ENCODE data around the gene CBX2.

Gene CBX2

DNA sequence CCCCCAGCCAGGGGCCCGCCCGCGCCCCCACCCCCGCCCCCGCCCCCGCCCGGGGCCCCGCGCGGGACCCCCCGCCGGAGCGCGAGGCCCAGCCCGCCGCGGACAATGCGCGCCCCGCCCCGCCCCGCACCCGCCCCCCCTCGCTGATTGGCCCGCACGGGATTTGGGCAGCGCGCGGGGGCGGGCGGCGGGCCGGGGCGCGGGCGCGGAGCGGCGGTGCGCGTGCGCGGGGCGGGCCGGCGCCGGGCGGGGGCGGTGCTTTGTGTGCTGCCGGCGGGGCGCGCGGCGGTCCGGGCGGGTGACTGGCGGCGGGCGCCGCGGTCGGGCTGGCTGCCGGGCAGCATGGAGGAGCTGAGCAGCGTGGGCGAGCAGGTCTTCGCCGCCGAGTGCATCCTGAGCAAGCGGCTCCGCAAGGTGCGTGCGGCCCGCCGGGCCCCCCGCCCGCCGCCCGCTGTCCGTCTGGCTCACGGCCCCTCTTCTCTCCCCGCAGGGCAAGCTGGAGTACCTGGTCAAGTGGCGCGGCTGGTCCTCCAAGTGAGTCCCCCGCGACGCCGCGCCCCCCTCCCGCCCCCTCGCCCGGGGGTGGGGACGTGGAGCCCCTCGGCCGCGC is at the start of gene CBX2:
Gene CBX2, plus strand, starts transcription at position 255 of the 610 bp plus-strand sequence. Its CDS starts 88 bp downstream, at position 343.
- DNase-seq (ENCODE audit: insufficient read length, low spot score) = peak; percentile 82
- no peak for FAIRE-seq

DNA sequence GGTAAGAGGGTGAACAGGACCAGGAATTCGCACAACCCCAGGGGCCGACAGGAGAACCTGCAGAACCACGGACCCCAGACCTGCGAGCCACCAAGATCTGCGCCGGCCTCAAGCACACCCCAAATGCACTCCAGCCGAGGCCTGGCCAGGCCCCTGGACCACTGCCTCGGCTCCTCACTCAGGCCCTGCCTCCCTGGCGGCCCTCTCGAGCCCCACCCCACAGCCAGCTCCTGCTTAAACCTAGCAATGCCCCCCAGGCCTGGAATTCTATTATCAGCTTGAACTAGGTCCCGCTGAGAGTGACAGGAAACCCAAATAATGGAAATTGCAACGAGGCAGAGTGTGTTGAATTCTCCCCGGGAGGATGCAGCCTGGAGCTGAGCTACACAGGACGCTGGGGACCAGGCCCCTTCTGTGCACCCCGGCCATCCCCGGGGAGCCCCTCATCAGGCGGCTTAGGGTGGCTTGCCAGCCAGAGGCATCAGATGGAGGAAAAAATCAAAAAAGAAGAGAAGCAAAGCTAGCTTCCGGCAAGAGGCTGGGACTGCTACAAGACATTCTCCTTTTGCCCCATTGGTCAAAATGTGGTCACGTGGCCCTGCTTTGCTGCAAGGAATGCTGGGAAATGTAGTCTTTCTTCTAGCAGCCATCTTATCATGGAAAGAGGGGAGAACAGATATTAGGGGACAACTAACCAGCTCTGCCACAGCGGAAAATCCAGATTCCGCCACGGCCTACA is 49.6 kb upstream of the CBX2 start:
- FAIRE-seq (peak; percentile 80), DNase-seq (ENCODE audit: insufficient read length, low spot score) (peak; percentile 94)

DNA sequence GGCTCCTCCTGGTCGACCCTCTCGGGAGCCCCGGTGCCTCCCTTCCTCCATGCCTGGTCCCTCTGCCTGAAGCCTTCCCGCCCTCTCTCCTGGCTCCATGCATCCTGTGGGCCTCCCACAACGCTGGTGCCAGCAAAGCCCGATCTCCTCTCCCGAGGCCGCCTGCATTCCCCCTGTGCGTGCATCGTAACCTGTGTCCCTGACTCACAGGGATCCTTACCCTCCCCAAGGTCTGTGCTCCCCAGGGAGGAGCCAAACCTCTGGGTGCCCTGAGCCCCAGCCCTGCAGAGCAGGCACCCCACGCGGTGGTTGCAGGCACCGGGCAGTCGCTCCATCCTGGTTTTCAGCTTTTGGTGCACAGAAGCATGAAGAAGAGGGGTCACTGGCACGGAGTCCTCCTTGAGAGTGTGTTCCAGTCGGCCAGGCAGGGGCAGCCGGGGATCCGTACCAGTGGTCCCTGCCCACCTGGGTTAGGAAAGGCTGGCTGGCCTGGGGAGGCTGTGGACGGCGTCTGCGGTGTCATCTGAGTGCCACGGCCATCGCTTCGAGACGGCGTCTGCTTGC is 49.0 kb upstream of the CBX2 start:
- FAIRE-seq (no peak), DNase-seq (ENCODE audit: insufficient read length, low spot score) (no peak)

DNA sequence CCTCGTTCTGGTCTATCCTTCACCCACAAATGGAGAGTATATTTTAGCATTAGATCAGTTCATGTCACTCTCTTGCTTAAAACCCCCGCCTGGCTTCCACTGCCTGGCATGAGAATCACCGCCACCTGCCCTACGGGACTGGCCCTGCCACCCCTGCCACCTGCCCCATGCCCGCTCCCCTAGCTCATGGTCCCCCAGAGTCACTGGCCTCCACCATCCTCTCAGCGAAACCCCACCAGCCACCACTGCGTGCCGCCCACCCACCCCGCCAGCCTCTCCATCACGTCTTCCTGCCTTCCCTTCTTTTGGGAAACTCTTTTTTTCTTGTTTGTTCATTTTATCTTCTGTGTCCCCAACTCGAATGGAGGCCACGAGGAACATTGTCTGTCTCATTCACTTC is 48.2 kb upstream of the CBX2 start:
- FAIRE-seq = no peak
- DNase-seq (ENCODE audit: insufficient read length, low spot score) = no peak

DNA sequence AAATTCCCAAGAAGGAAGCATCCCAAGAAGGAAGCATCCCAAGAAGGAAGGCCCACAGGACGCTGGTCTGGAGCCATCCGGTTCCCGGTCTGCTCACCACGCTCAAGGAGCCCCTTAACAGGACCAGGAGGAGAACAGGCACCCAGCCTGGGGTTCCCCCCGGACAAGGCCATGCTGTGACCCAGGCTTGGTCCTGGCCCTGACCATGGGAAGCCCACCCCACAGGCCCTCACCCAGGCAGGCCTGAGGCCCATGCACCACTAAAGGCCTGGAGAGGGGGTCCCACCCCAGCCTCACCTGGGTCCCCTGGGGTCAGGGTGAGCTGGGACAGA is 47.5 kb upstream of the CBX2 start:
- FAIRE-seq (no peak), DNase-seq (ENCODE audit: insufficient read length, low spot score) (no peak)

DNA sequence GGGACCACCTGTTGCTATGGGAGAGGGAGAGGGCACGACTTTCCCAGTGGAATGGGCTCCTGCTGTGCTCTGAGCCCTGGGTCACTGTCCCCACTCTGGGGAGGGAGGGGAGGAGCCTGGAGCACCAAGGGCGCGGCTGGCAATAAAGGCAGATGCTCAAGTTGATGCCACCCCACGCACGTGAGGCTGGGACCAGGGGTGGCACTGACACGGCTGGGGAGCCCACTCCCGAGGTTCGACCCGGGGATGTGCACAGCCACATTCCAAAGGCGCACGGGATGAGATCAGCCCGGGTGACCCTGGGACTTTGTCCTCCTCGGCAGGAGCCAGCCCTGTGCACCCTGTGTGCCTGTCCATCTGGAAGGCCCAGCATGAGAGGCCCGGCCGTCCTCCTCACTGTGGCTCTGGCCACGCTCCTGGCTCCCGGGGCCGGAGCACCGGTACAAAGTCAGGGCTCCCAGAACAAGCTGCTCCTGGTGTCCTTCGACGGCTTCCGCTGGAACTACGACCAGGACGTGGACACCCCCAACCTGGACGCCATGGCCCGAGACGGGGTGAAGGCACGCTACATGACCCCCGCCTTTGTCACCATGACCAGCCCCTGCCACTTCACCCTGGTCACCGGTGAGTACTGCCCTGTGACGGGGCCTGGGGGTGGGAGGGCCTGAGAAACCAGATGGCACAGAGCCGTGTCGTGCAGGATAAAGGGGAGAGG is 47.0 kb upstream of the CBX2 start, which contains the start of gene ENPP7:
Gene ENPP7, plus strand, starts transcription at position 175 of the 715 bp plus-strand sequence. Its CDS starts 197 bp downstream, at position 372.
- no peak for FAIRE-seq
- no peak for DNase-seq (ENCODE audit: insufficient read length, low spot score)

DNA sequence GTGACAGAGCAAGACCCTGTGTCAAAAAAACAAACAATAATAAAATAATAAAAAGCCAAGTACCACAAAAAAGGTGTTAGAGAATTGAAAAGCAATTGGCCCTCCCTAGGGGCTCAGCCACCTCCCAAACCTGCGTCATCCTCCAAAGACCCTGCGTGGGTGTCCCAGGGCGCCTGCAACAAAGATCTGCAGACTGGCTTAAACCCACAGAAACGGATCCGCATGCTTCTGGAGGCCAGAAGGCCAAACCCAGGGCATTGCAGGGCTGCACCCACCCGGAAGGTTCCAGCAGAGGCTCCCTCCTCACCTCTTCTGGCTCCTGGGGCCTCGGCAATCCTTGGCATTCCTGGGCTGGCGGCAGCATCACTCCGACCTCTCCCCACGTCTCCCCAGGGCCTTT is 45.7 kb upstream of the CBX2 start:
- DNase-seq (ENCODE audit: insufficient read length, low spot score) (no peak), FAIRE-seq (no peak)

DNA sequence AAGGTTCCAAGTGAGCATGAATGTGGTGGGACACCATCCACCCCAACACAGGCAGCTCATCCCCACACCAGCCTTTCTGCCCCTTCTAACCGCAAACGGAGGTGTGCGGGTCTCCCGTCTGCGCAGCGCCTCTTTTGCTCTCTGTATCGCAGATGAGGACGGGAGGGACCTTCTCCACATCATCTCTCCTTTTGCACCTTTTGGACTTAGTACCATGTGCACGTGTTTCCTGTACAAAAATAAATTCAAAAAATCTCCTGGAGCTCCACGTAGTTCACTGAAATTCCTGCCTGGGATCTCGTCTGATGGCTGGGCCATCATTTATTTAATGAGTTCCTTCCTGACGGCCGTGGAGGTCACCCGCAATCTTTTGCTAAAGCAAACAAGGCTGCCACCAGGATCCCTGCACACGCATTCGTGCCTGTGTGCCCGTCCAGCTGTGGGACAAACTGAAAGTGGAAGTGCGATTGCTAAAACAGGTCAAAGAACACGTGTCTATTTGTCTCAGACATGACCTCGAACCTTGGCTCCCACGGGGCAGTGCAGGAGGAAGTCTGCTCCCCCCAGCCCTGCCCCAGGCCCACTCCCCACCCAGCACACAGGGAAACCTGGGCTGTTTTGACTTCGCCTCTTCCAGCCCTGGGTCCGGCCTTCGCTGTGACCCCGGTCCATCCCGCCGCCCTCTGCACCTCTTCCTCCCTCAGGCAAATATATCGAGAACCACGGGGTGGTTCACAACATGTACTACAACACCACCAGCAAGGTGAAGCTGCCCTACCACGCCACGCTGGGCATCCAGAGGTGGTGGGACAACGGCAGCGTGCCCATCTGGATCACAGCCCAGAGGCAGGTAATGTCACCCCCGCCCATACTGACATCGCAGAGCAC is 44.9 kb upstream of the CBX2 start:
- DNase-seq (ENCODE audit: insufficient read length, low spot score) = no peak
- FAIRE-seq = no peak

DNA sequence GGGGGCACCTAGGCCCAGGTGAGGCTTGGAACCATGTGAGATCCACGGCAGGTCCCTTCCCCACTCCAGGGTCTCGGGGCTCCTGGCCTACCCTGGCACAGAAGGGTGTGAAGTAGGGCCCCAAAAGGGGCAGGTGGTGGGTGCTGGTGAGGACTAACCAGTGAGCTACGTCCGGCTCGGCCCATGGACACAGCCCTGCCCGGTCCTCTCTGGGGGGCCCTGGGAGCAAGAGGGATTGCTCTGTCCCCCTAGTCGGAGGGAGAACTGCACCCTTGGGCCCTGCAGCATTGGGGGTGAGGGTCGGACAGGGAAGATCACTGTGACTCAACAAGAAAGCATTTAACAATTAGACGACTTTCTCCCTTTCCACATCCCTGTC is 44.3 kb upstream of the CBX2 start:
- DNase-seq (ENCODE audit: insufficient read length, low spot score) = no peak
- no peak for FAIRE-seq

DNA sequence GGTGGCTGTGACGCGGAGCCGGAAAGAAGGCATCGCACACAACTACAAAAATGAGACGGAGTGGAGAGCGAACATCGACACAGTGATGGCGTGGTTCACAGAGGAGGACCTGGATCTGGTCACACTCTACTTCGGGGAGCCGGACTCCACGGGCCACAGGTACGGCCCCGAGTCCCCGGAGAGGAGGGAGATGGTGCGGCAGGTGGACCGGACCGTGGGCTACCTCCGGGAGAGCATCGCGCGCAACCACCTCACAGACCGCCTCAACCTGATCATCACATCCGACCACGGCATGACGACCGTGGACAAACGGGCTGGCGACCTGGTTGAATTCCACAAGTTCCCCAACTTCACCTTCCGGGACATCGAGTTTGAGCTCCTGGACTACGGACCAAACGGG is 42.9 kb upstream of the CBX2 start:
- DNase-seq (ENCODE audit: insufficient read length, low spot score) (no peak), FAIRE-seq (no peak)

DNA sequence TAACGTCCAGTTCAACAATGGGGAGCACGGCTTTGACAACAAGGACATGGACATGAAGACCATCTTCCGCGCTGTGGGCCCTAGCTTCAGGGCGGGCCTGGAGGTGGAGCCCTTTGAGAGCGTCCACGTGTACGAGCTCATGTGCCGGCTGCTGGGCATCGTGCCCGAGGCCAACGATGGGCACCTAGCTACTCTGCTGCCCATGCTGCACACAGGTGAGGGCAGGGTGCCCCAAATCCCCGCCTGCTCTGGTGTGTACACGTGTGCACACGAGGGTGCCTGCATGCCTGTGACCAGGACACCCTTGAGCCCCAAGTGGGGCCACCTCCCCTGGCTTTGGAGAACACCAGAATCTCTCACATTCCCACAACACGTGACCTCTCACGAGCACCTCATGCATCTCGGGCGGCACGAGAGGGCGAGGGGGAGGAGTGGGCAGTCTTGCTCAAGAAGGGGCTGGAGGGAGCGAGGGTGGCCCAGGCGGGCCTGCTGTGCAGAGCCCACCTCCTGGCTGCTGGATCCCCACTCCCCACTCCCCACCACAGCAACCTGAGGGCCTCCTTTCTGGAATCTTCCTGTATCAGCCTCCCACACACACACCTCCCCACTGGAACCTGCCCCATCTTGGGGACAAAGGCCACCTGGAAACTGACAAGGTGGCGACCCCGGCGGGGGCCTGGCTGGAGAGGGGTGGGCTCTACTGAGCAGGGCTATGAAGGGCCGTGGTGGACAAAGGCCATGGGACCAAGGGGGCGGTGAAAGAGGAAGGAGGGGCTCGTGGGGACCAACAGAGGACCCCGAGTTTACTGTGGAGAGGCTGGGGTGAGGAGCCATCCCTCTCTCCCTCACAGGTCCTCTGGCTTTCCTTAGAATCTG is 40.7 kb upstream of the CBX2 start:
- FAIRE-seq (no peak), DNase-seq (ENCODE audit: insufficient read length, low spot score) (no peak)

DNA sequence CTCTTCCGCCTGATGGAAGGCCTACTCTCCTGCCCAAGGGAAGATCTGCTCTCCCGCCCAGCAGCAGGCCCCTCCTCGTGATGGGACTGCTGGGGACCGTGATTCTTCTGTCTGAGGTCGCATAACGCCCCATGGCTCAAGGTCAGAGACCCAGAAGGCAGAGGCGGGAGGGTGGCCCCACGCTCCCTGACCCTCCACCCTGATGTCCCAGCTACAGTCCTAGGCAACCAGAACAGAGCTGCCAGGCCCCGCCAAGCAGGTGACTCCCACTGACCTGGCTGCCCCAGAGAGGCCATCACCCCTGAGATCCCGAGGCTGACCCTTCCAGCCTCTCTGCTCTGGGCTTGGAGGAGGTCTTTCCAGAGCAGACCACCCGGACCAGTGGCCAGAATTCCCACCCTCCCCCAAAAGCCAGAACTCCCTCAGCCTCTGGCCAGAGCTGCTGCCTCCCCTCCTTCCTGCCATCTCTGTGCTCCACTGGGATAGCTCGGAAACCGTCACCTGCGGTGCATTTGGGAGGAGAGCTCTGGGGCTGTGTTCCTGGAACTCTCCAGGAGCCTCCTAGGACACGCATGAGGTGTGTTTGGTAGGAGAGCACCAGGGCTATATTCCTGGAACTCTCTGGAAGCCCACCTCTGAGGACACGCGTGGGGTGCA is 39.9 kb upstream of the CBX2 start:
- FAIRE-seq = no peak

DNA sequence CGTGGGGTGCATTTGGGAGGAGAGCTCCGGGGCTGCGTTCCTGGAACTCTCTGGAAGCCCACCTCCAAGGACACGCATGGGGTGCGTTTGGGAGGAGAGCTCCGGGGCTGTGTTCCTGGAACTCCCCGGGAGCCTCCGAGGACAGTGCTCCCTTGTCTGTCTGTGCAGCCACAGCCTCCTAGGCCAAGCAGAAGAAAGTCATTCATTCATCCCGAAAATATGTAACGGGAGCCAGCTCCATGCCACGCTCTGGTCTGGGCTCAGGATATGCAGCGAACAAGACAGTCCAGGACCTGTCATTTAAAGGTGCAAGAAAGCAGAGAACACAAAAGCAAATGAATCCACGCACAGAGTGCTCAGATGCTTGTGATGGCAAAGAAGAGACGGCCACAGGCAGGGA is 39.3 kb upstream of the CBX2 start:
- FAIRE-seq (no peak), DNase-seq (ENCODE audit: insufficient read length, low spot score) (no peak)

More for the DNA sequence above, 39.9 kb upstream of the CBX2 start:
- DNase-seq (ENCODE audit: insufficient read length, low spot score) = no peak

DNA sequence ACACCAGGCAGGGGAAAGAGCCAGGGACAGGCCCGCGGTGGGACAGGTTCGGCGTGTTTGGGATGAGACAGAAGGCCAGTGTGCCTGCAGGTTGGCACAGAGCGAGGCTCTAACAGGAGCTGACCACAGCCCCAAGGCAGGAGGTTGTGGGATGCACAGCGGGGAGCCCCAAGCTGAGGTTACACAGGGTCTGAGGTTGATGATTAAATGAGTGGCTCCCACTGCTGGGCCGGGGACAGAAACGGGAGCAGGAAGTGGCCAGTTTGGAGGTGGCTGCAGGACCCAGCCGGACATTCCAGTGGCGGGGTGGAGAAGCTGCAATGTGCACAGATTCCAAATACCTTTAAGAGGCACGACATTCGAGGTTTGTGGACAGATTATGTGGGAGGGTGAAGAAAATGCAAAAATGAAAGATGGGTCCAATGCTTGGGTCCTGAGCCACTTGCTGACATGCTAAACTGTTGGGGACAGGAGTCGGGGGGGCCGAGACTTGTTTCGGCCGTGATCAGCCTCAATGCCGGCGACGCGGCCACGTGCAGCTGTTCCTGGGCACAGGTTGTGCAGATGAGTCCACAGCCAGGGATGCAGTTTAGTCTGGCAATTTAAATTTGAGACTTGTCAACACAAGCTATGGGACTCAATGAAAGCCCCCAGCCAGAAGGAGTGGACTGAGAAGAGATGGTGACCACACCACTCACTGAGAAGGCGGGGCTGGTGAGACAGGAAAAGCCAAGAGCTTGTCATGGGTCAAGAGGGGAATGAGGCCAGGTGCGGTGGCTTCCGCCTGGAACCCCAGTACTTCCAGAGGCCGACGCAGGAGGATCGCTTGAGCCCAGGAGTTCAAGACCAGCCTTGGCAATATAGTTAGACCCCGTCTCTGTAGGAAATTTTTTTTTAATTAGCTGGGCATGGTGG is 38.5 kb upstream of the CBX2 start:
- DNase-seq (ENCODE audit: insufficient read length, low spot score) (no peak), FAIRE-seq (no peak)

DNA sequence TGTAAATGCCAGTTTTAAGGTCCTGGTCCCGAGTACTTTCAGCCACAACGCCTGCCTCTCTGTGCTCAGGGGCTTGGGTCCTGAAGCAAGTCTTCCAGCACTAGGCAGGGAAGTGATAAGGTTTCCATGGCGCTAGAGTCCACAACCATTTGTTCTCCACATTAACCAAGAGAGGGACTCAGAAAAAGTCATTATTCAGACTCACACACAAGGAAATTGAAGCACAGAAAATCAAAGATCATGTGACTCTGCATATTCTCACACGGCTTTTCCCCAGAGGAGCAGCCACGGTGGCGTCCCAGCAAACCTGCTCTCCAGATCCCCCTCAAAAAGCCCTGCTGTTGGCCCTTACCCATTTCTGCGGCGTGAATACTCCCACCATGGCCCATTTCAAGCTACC is 37.5 kb upstream of the CBX2 start:
- FAIRE-seq (no peak), DNase-seq (ENCODE audit: insufficient read length, low spot score) (no peak)

DNA sequence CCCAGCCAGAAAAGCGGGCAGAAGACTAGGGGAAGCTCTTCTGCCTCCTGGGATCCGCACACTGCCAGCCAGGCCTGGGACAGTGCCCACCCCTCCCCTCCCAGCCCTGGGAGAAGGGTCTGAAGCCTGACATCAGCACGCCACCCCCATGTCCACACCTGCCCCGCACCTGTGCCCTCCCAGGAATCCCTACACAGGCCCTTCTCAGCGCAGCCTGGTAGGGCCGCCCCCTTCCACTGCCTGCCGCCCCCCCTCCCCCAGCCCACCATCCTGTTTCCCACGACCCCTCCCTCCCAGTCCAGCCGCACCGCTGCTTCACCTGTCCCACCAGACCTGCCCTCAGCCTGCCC is 36.6 kb upstream of the CBX2 start:
- DNase-seq (ENCODE audit: insufficient read length, low spot score) = no peak
- no peak for FAIRE-seq

DNA sequence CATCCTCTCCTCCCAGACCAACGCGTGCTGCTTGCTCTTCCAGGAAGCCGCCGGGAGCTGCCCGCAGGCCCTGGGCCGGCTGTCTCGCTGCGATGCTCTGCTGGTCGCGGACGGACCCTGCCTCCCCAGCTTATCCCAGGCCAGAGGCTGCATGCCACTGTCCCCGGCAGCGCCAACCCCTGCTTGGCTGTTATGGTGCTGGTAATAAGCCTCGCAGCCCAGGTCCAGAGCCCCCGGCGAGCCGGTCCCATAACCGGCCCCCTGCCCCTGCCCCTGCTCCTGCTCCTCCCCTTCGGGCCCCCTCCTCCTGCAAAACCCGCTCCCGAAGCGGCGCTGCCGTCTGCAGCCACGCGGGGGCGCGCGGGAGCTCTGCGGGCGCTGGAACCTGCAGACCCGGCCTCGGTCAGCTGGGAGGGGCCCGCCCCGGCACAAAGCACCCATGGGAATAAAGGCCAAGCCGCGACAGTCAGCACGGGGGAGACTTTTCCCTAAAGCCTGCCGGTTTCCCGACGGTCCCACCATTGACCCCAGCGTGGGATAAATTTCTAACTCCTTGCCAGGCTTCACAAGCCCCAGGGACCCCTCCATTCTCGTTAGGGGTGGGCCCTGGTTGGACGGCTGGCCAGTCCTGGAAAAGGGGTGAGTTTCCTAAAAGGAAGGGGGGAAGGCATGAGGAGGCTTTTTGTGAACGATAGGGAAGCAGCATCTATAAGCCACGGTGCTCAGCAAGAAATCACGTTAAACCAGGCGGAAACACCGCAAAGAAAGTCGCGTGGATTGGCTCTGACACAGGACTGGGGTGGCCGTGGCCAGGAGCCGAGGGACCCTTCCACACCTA is 36.0 kb upstream of the CBX2 start:
- FAIRE-seq = no peak
- peak; percentile 85 for DNase-seq (ENCODE audit: insufficient read length, low spot score)

DNA sequence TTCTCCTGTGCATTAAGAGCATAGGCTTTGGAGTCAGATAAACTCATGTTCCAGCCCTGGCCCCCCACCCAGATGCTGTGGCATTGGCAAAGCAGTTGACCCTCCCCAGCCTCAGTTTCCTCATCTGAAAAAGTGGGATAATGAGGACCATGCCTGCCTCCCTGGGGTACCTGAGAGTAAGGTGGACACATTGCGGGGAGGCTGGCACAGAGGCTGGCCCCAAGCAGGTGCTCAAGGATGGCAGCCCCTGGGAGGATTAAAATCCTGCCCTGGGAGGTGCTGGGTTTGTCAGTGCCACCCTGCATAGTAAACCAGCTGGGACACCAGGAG is 35.4 kb upstream of the CBX2 start:
- no peak for FAIRE-seq
- no peak for DNase-seq (ENCODE audit: insufficient read length, low spot score)
